GM10266 (cell line): ENCODE results near the gene PCNX2.
"Not testable (repeated sequence)": the region's sequence is repeated elsewhere in the genome, so short reads cannot be mapped to it uniquely, and the experiment has no call there.

ENCODE experiments used
- DNase-seq: peaks from one replicate; pipeline ENCODE4 v3.0.0; 2012; ENCODE audit errors: extremely low spot score
- CTCF ChIP-seq: IDR thresholded peaks from 2 replicates; pipeline ENCODE4 v1.5.1; 2012; ENCODE audit warnings: mild to moderate bottlenecking, low read depth; ENCODE audit not compliant: control insufficient read depth, insufficient read depth; ENCODE audit errors: missing control alignments

The PCNX2 gene

GRCh38 chr1:233183226-233184020, 112.1 kb downstream of the PCNX2 start:
- no peak for DNase-seq
- no peak for TF ChIP-seq CTCF

- TF ChIP-seq CTCF, result no peak
- DNase-seq, result no peak
Measured at GRCh38 chr1:233182587-233182986, 112.9 kb downstream of the PCNX2 start.

- TF ChIP-seq CTCF, result no peak
- no peak for DNase-seq
Measured at GRCh38 chr1:233180641-233181364, 114.7 kb downstream of the PCNX2 start.

GRCh38 chr1:233179638-233180037, 115.9 kb downstream of the PCNX2 start:
- not testable (repeated sequence) for DNase-seq

- no peak for DNase-seq
- no peak for TF ChIP-seq CTCF
Measured at GRCh38 chr1:233172201-233172600, 123.3 kb downstream of the PCNX2 start.

GRCh38 chr1:233170741-233171140, 124.8 kb downstream of the PCNX2 start:
- no peak for TF ChIP-seq CTCF

GRCh38 chr1:233168384-233168783, 127.1 kb downstream of the PCNX2 start:
- TF ChIP-seq CTCF, result no peak
- no peak for DNase-seq

More at GRCh38 chr1:233170741-233171140, 124.8 kb downstream of the PCNX2 start:
- DNase-seq, result no peak
